NCI-H2171 treated with DMSO at 0.1 percent for 48 hours (cell line): ENCODE results near the gene PRUNE2.
"Not testable (repeated sequence)": the region's sequence is repeated elsewhere in the genome, so short reads cannot be mapped to it uniquely, and the experiment has no call there.

Experiments used
- DNase-seq: peaks from one replicate; lab custom pipeline; 2025; lab: John Stamatoyannopoulos, UW

Gene PRUNE2, protein sequence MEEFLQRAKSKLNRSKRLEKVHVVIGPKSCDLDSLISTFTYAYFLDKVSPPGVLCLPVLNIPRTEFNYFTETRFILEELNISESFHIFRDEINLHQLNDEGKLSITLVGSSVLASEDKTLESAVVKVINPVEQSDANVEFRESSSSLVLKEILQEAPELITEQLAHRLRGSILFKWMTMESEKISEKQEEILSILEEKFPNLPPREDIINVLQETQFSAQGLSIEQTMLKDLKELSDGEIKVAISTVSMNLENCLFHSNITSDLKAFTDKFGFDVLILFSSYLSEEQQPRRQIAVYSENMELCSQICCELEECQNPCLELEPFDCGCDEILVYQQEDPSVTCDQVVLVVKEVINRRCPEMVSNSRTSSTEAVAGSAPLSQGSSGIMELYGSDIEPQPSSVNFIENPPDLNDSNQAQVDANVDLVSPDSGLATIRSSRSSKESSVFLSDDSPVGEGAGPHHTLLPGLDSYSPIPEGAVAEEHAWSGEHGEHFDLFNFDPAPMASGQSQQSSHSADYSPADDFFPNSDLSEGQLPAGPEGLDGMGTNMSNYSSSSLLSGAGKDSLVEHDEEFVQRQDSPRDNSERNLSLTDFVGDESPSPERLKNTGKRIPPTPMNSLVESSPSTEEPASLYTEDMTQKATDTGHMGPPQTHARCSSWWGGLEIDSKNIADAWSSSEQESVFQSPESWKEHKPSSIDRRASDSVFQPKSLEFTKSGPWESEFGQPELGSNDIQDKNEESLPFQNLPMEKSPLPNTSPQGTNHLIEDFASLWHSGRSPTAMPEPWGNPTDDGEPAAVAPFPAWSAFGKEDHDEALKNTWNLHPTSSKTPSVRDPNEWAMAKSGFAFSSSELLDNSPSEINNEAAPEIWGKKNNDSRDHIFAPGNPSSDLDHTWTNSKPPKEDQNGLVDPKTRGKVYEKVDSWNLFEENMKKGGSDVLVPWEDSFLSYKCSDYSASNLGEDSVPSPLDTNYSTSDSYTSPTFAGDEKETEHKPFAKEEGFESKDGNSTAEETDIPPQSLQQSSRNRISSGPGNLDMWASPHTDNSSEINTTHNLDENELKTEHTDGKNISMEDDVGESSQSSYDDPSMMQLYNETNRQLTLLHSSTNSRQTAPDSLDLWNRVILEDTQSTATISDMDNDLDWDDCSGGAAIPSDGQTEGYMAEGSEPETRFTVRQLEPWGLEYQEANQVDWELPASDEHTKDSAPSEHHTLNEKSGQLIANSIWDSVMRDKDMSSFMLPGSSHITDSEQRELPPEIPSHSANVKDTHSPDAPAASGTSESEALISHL (N-terminal part only)

DNA sequence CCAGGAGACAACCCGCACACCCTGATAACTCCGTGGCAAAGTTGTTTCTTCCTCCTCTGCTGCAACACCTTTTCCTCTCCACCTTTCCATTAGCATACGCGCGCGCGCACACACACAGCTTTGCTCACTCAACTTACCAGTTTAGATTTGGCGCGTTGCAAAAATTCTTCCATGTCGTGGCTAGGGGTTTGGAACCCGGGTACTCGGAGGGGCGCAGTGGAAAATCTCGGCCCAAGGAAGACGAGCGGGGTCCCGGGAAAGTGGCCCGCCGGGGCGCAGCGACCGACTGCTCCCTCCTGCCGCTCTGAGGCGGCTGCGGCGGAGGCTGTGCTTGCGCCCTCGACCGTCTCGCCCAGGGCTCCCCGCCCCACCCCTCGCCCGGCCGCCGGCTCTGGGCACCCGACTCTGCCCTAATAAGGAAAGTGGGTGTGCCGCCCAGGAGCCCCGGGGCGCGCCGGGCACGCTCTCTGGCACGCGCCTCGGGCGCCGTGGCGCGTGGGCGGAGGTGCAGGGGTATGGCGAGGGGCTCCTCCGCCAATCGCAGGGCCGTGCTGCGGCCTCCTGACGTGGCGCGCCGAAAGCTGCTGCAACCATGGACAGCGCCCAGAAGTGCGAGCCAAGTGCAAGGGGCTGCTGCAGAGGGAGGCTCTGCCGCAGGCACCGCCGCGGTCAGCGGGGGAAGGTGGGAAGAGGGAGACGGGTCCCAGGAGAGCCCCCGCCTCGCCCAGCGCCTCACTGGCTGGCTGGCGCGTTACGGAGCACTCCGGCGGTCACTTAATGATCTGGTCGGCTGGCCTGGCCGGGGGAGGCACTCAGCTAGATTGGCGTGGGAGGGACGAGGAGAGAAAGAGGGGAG lies at the start of gene PRUNE2:
PRUNE2 (minus strand) TSS at position 324 of the 856 bp plus-strand sequence; CDS start at position 173, 151 bp downstream.
- peak; percentile 12 for DNase-seq

DNA sequence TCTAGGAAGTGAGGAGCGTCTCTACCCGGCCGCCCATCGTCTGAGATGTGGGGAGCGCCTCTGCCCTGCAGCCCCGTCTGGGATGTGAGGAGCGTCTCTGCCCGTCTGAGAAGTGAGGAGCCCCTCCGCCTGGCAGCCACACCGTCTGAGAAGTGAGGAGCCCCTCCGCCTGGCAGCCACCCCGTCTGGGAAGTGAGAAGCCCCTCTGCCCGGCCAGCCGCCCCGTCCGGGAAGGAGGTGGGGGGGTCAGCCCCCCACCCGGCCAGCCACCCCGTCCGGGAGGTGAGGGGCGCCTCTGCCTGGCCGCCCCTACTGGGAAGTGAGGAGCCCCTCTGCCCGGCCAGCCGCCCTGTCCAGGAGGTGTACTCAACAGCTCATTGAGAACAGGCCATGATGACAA lies 49.5 kb upstream of the PRUNE2 start:
- not testable (repeated sequence) for DNase-seq

GRCh38 chr9:76949865-76950264 lies 44.0 kb upstream of the PRUNE2 start:
- no peak for DNase-seq

DNA sequence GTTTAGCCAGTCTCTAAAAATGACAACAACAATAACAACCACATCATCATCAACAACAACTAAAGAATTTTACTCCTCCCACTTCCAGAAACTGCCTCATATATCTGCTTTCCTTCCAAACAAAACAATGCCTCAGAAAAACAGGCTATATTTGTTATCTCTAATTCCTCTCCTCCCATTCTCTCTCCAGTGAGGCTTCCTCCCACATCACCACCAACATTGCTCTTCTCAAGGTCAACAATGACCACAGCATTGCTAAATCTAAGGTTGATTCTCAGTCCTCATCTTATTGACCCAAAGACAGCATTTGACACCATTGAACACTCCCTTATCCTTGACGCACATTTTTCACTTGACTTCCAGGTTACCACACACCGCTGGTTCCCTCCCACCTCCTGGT lies 38.1 kb upstream of the PRUNE2 start:
- DNase-seq = no peak

DNA sequence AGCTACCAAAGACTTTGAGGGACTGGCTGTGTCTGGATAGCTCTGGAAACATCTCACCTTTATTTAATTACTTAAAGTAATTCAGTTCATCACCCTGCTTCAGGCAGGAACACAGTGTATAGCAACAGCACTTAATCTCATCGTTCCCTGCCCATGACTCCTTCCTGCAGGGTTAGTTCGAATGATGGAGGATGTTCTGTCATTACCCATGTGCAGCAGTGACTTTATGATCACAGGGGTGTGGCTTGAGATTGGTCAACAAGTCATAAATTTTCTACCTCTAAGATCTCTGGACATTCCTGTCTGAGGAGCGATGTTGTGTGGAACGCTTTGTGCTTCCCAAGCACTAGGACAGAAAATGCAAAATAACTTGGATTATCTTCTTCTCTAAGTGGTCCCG lies 37.1 kb upstream of the PRUNE2 start:
- no peak for DNase-seq

GRCh38 chr9:76932757-76933156 lies 26.8 kb upstream of the PRUNE2 start:
- DNase-seq = no peak

DNA sequence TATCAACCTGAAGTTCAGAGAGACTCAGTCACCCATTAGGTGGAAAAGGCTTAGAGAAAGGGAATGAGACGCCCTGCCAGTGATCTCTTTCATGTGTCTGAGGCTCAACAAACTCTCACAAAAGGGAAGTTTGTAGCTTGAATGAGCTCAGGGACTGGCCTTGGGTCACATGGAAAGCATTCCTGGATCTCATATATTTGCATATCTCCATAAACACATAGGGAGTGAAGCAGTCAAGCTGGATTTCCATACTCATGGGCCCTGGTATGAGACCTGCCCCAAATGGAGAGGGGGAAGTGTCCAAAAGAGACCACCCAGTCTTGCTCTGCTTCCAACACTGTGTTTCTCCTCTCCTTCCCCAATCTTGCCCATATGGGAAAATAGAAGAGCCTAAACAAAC lies 26.4 kb upstream of the PRUNE2 start:
- DNase-seq = no peak

DNA sequence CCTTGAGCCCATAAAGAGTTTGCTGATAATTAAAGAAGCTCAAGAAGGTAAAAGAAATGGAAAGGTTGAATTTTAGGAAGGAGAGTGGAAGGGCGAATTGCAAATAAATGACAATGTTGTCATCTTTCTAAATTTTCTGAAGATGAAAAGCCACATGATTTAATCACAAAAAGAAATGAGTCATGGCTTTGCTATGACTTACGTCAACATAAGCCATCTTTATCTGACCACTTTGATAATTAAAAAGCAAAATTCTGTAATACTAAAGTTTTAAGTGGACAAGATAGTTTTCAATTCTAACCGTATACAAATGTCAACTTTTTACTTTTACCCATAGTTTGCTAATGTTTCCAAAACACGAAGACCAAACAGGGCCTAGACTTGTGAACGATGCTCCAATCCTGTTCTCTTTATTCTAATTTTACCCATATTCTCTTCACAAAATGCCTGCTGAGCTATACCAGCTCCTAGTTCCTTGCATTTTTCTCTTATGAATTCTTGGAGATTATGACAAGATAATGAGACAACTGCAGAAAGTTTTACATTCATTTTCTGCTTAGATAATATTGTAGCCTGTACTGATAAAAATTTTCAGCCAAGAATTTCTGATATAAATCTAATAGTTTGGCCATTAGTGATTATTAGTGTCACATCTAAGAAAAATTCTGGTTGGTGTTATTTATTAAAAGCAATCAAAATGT lies 21.8 kb upstream of the PRUNE2 start:
- DNase-seq = no peak

- no peak for DNase-seq
These were observed 20.9 kb upstream of the PRUNE2 start for GRCh38 chr9:76926846-76927245.

- no peak for DNase-seq
These were observed 20.4 kb upstream of the PRUNE2 start for GRCh38 chr9:76926324-76926741.

- DNase-seq = no peak
These were observed 15.3 kb upstream of the PRUNE2 start for GRCh38 chr9:76921165-76921564.

DNA sequence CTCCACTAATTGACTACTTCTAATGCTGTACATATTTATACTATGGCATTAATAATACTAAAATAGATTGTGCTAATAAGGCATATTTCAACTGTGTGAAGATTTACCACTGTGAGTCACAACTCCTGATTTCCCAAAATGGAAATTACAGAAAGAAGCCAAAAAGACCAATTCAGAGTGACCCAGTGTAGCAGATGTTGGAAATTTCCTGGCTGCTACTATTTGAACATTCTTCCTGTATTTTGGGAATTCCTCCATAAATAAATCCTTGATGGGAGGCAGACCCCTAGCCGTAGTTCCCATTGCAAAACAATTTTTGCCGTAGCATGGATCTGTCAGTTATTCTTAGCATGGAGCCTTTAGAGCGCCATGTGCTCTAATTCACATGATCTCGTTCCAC lies 11.4 kb upstream of the PRUNE2 start:
- DNase-seq = no peak

- no peak for DNase-seq
These were observed 10.3 kb upstream of the PRUNE2 start for GRCh38 chr9:76916231-76916630.

GRCh38 chr9:76913467-76913866 lies 7.6 kb upstream of the PRUNE2 start:
- DNase-seq = no peak

DNA sequence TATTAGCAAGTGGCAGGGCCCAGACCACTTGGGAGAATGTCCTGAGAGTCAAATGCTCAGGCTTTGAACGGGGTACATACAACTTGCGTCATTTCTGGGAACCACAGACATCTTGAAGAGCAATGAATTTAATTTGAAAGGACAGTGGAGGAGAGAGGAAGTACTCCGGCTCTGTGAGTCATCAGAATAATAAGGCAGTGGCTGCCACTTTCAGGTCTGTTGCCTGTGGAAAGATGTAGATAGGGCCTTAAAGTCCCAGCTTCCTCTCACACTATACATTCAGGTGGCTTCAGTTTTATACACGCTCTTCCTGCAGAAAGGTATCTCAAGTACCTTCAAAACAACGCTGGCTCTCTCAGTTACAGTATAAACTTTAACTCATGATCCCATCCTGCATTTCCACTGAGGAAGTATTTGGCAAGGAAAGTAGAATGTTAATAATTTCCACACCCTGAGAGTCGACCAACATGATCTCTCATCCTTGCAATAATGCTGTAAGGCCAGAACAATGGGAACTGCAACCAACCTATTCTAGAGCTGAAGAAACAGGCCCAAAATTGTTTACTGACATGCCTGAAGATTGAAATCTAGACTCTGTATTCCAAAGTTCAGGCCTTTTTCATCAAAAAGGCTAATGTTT lies 6.8 kb upstream of the PRUNE2 start:
- DNase-seq = peak; percentile 22

GRCh38 chr9:76911971-76912370 lies 6.1 kb upstream of the PRUNE2 start:
- DNase-seq = peak; percentile 87

- peak; percentile 5 for DNase-seq
These were observed 4.9 kb upstream of the PRUNE2 start for GRCh38 chr9:76910861-76911260.

GRCh38 chr9:76906647-76906975 lies 697 bp upstream of the PRUNE2 start:
- DNase-seq = no peak

DNA sequence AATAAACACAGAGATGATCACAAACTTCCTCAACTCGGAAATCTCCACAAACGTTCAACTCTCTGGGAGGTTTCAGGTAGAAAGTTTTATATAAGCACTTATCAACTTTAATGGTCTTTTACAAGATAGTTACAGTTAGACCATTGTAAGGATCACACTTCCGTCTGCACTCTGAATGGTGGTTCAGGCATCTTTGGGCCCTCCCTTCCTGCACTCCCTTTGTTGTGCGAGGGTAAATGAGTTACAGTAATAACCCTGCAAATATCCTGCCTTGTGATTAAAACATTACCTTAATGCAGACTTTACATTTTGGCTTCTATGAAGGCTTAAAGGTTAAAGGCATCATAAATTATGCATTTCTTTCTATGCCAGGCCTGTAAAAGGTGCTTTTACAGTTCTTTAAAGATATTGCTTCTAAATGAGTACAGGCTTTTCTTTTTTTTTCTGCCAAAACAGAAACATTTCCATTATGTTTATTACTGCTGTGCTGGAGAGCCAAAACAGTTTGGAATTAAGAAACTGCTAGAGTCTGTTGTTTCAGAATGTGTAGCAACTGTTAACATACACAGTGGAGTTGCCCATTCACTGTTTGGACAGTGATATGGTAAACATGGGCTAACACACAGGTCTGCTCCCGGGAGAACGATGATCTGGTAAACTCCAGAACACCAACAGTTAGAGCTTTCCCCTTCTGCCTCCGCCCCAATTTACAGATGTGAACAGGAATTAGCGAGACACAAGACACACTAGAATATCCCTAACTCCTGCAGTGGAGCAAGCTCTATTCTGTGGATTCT lies 1.1 kb downstream of the PRUNE2 start:
- DNase-seq = no peak
